Measurements from ENCODE around the gene ZNF773. TPM values are rescaled to one million over a fixed set of nuclear protein-coding genes. Genes with fewer than 3 reads are reported as not detected.

Gene ZNF773
- total RNA-seq, 1 experiment from 2014 or later: 10.2 TPM

- intact Hi-C loops (cut with micrococcal nuclease; ENCODE audit: unreplicated experiment) (no loop called here), in situ Hi-C loops (cut with HindIII; ENCODE audit: low pct_unique_long_range_greater_than_20kb, low sequenced_read_pairs) (no loop called here)
- peaks cover 3% of the 10 kb centered on the region; the same call in 1 of the 2 replicates for H3K36me3 ChIP-seq (ENCODE audit: control insufficient read depth, insufficient read depth, low read length)
- ChIA-PET CTCF (no interaction called here), POLR2A (no interaction called here)
- no peaks in the 10 kb centered on the region for H3K27me3 ChIP-seq (ENCODE audit: control insufficient read depth, insufficient read depth, low read length)
- no peak for DNase-seq (ENCODE audit: low read depth, low spot score)
- H3K9me3 ChIP-seq (ENCODE audit: control insufficient read depth, insufficient read depth, low read depth, low read length): peaks cover 79% of the 10 kb centered on the region
- no peak for ATAC-seq
- TF ChIP-seq CTCF (IDR thresholded peaks at IDR 0.05): no peak
- TF ChIP-seq POLR2AphosphoS5 (IDR thresholded peaks at IDR 0.05; ENCODE audit: low read depth, low read length): no peak
- TF ChIP-seq TCF7L2 (IDR thresholded peaks at IDR 0.05; ENCODE audit: low read depth, low read length): no peak
- TF ChIP-seq SIN3A (IDR thresholded peaks at IDR 0.05; ENCODE audit: borderline replicate concordance, insufficient read depth, low read depth, low read length): no peak
- no peak for TF ChIP-seq REST (IDR thresholded peaks at IDR 0.05; ENCODE audit: insufficient read depth in 1 of 2, low read depth in 2 of 2, low read length in 1 of 2)
- no peak overlapping the region for H3K4me3 ChIP-seq (ENCODE audit: low read depth in 2 of 2, low read length in 2 of 2)
- H3K4me1 ChIP-seq (ENCODE audit: control insufficient read depth, insufficient read depth, low read length): no peaks in the 10 kb centered on the region
- H3K27ac ChIP-seq (ENCODE audit: low read length): no peak overlapping the region
- no TSS peak for BruUV-seq (replicated peaks)
Measured at GRCh38 chr19:57546513-57546912, 46.8 kb downstream of the ZNF773 start.

- Histone ChIP-seq H3K4me1 (ENCODE audit: control insufficient read depth, insufficient read depth, low read length) (no peaks in the 10 kb centered on the region), H3K9me3 (ENCODE audit: control insufficient read depth, insufficient read depth, low read depth, low read length) (peaks cover 28% of the 10 kb centered on the region), H3K27ac (ENCODE audit: low read length) (no peak overlapping the region), H3K36me3 (ENCODE audit: control insufficient read depth, insufficient read depth, low read length) (peaks cover 8% of the 10 kb centered on the region), H3K27me3 (ENCODE audit: control insufficient read depth, insufficient read depth, low read length) (no peaks in the 10 kb centered on the region), H3K4me3 (ENCODE audit: low read depth in 2 of 2, low read length in 2 of 2) (no peak overlapping the region)
- intact Hi-C loops (cut with micrococcal nuclease; ENCODE audit: unreplicated experiment): no loop called here
- in situ Hi-C loops (cut with HindIII; ENCODE audit: low pct_unique_long_range_greater_than_20kb, low sequenced_read_pairs): no loop called here
- no TSS peak for BruUV-seq (replicated peaks)
- ChIA-PET POLR2A (no interaction called here), CTCF (no interaction called here)
- DNase-seq (ENCODE audit: low read depth, low spot score): no peak
- no peak for ATAC-seq
- TF ChIP-seq CTCF (IDR thresholded peaks at IDR 0.05) (no peak), REST (IDR thresholded peaks at IDR 0.05; ENCODE audit: insufficient read depth in 1 of 2, low read depth in 2 of 2, low read length in 1 of 2) (no peak), SIN3A (IDR thresholded peaks at IDR 0.05; ENCODE audit: borderline replicate concordance, insufficient read depth, low read depth, low read length) (no peak), TCF7L2 (IDR thresholded peaks at IDR 0.05; ENCODE audit: low read depth, low read length) (no peak), POLR2AphosphoS5 (IDR thresholded peaks at IDR 0.05; ENCODE audit: low read depth, low read length) (no peak)
Measured at GRCh38 chr19:57552432-57552831, 52.7 kb downstream of the ZNF773 start.

Measured in Panc1 (cell line).